ENCODE results near the gene PRORP.
"Not testable (repeated sequence)": the region's sequence is repeated elsewhere in the genome, so short reads cannot be mapped to it uniquely, and the experiment has no call there.

The PRORP gene

GRCh38 chr14:35121887-35122695 lies at the start of gene PRORP, which contains the start of gene PPP2R3C:
Gene PRORP (plus strand): TSS chr14:35122552. CDS start chr14:35123246, 694 bp downstream.
Gene PPP2R3C (minus strand): TSS chr14:35121990. CDS start chr14:35121959, 31 bp downstream.
- DNase-seq = peak; percentile 90 to 95

DNA sequence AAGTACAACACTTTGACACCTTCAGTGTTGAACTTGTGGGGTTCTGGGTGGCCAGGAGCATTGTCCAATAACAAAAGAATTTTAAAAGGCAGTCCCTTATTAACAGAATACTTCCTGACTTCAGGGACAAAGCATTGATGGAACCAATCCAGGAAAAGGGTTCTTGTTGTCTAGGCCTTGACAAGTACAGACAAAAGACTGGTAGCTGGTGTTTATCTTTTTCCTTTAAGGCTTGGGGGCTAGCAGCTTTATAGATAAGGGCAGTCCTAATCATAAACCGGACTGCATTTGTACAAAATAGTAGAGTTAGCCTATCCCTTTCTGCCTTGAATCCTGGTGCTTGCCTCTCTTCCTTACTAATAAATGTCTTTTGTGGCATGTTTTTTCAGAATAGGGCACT lies 48.9 kb upstream of the PRORP start:
- DNase-seq = no peak

GRCh38 chr14:35078082-35078481 lies 44.3 kb upstream of the PRORP start:
- no peak for DNase-seq

- no peak for DNase-seq
Measured at GRCh38 chr14:35079742-35080141, 42.6 kb upstream of the PRORP start.

- DNase-seq = no peak
Measured at GRCh38 chr14:35083530-35084150, 38.7 kb upstream of the PRORP start.

- DNase-seq = no peak
Measured at GRCh38 chr14:35085441-35085840, 36.9 kb upstream of the PRORP start.

DNA sequence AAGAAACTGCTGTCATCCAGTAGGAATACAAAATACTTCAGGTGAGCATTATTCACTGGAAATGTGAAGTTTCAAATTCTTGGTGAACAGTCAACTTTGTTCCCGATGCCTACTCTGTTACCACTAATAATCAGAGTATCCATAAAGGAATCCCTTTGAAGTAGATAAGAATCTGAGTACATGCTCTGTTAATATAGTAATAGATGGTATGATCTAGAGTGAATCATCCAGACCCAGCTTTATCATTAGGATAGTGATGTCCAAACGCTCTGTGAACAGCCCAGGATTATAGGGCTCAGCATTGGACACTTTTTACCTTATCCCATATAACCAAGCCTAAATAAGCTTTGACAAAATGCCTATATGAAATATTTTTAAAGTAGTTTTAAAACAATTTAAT lies 33.8 kb upstream of the PRORP start:
- DNase-seq = no peak

- DNase-seq = not testable (repeated sequence)
Measured at GRCh38 chr14:35094645-35095044, 27.7 kb upstream of the PRORP start.

GRCh38 chr14:35107866-35108265 lies 14.5 kb upstream of the PRORP start:
- no peak for DNase-seq

DNA sequence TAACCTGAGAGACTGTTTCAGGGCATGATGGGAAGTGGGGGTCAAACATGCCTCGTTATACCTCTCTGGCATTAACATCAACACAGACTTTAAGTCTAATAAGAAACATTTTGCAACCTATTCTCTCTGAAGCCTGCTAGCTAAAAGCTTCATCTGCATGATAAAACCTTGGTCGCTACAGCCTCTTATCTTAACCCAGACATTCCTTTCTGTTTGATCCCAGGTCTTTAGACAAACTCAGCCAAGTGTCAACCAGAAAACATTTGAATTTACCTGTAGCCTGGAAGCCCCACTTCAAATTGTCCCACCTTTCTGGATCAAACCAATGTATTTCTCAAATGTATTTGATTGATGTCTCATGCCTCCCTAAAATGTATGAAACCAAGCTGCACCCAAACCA lies 9.7 kb upstream of the PRORP start:
- no peak for DNase-seq

DNA sequence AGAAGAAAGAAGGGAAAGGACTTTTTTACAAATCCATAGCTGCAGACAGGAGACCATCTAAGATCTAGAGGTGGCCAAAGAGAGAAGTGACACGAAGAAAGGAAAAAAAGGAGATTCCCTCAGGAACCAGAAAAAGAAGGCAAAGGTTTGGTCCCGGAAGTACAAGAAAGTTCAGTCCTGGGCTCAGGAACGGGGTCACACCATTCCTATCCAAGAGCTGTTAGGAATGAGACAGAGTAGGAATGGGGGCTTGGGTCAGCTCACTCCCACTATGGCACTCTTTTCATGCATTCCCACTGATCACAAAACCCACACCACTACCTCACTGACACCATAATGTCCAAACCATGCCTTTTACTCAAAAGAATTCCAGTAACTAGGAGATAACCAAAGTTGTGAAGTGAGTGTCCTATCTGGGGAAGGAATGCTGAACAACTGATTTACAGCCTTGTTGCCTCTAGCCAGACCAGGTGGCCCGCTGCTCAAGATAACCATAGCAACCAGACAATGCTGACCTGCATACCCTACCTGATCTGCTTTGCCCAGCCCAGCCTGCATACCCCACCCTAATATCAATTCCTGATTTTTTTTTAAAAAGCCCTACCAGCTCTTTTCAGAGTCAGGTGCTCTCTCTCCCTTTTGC lies 8.9 kb upstream of the PRORP start:
- DNase-seq = no peak

- DNase-seq = no peak
Measured at GRCh38 chr14:35114036-35114435, 8.3 kb upstream of the PRORP start.

DNA sequence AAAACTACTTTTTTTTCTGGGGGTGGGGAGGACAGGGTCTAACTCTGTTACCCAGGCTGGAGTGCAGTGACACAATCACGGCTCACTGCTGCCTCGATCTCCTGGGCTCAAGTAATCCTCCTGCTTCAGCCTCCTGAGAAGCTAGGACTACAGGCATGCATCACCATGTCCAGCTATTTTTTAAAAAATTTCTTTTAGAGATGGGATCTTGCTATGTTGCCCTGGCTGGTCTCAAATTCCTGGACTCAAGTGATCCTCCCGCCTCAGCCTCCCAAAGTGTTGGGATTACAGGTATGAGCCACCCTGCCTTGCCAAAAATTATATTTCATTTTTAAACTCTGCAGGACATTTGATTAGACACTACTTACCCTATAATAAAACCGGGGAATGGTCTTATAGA lies 6.1 kb upstream of the PRORP start:
- no peak for DNase-seq

GRCh38 chr14:35117112-35117511 lies 5.2 kb upstream of the PRORP start:
- no peak for DNase-seq

DNA sequence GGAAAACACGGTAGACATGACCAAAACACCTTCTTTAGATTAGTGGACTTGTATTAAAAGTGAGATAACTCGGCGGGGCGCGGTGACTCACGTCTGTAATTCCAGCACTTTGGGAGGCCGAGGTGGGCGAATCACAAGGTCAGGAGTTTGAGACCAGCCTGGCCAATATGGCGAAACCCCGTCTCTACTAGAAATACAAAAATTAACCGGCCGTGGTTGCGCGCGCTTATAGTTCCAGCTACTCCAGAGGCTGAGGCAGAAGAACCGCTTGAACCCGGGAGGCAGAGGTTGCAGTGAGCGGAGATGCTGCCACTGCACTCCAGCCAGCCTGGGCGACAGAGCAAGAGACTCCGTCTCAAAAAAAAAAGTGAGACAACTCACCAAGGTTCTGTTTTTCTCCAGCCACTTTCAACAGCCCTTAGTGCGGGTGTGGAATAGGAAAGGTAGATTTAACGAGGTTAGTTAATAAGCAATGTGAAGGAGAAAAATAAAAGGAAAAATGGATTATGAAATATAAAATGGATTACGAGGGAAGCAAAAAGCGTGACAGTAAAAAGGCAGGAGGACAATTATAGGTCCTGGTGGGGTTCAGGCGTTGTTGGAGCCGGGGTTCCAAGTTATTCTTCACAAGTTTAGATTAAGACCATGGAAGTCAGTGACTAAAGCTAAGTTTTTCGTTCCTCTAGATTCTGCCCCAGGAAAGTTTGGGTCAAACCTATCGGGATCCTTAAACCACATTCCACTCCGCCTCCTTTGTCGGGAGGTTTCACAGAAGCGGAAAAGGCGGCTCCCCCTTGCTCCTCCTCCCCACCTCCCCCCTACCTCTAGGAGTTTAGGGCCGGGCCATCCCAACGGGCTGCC lies 1.1 kb upstream of the PRORP start:
- DNase-seq = no peak

DNA sequence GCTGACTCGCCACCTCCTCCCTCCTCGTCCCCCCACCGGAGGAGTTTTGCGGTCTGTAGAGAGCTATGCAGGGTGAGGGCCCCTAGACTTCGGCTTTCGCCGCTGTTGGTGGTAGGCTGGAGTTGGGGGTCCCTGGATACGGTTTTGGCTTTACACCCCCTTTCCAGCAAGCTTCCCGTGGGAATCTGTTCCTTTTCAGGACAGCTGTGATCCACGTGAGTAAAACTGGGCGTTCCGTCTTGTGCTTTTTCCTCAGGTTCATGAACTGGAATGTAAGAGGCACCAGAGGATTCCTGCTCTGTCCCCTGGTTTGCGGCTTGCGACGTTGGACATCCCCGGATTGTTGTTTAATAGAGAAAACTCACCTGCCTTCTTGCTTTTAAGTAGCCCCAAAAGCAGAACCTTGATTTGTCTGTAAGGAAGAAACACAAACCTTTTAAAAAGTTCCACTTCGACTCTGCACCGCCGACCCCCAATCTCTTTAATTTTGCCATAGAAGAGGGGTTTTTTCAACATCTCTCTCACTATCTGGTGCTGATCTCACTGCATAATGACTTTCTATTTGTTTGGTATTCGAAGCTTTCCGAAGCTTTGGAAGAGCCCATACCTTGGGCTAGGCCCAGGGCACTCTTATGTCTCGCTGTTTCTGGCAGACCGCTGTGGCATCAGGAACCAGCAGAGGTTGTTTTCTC lies 490 bp downstream of the PRORP start:
- peak in 1 of 2 experiments; percentile 3 for DNase-seq

- no peak for DNase-seq
Measured at GRCh38 chr14:35123388-35123703, 994 bp downstream of the PRORP start.

DNA sequence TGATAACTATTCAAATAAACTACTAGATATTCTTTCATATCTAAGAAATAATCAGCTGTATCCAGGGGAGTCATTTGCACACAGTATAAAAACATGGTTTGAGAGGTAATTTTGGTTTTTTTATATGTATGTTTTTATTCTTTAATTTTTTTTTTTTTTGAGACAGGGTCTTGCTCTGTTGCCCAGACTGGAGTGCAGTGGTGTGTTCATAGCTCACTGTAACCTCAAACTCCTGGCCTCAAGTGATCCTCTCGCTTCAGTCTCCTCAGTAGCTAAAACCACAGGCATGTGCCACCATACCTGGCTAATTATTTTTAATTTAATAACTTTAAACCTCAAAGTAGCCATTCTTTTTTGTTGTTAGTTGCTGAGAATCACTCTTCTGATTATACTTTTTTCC lies 1.8 kb downstream of the PRORP start:
- no peak for DNase-seq

DNA sequence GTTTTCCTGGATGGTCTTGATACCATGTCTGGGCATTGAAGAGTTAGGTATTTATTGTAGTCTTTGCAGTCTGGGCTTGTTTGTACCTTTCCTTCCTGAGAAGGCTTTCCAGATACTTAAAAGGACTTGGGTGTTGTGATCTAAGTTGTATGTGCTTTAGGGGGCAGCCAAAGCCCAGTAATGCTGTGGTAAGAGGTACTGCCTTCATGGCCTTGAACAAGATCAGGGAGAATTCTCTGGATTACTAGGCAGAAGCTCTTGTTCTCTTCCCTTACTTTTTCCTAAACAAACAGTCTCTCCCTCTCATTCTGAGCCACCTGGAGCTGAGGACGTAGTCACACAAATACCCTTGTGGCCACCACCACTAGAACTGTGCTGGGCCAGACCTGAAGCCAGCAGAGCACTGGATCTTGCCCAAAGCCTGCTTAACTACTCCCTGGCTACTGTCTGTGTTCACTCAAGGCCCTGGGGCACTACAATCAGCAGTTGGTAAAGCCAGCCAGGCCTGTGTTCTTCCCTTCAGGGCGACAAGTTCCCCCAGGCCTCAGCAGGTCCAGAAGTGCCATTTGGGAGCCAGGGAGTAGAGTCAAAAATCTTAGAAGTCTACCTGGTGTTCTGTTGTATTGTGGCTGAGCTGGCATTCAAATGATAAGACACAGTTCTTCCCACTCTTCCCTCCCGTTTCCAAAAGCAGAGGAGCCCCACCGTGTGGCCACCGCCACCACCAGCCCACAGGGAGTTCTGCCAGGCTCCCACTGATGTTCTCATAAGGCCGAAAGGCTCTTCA lies 11.4 kb downstream of the PRORP start:
- no peak for DNase-seq

DNA sequence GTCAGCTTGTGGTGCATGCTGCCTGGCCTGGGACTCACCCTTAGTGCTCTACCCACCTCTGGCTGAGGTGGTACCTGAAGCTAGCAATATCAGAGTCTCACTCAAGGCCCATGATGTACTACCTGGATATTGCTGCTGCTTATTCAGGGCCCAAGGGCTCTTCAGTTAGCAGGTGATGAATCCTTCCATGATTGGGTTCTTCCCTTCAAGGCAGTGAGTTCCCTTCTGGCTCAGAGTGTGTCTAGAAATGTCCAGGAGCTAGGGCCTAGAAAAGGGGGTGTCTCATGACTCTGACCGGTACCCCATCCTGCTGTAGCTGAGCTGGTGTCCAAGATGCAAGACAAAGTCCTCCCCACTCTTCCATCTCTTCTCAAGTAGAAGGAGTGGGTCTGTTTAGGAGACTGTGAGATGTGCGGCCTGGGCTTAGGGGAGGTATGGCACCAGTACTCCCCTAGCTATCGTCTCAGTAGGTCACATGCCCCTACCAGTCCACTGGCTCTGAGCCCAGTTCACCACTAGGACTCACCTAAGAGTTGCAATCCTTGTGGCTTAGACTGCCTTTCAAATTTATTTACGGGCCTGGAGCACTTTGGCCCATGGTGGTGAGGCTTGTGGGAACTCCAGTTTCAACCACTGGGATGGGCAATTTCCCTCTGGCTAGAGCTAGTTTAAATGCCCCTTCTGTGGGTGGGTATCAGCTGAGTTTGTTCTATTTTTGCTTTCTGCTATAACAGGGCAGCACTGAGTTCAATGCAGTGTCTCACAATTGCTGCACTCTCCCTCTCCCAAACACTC lies 12.2 kb downstream of the PRORP start:
- DNase-seq = no peak

- no peak for DNase-seq
Measured at GRCh38 chr14:35138585-35138984, 16.2 kb downstream of the PRORP start.
